Loucy (cell line): ENCODE data around the gene CD177.
"Not testable (repeated sequence)": the region's sequence is repeated elsewhere in the genome, so short reads cannot be mapped to it uniquely, and the experiment has no call there.

Experiments
- H2AFZ ChIP-seq: fragments of 200-600 bp; sonication (generic); 2 replicates; pipeline ENCODE4 v1.6.0; 2016; ENCODE audit warnings: antibody characterized with exemption, mild to moderate bottlenecking, low read length, moderate library complexity
- H3F3A ChIP-seq: fragments of 200-600 bp; 2 replicates; pipeline ENCODE4 v1.6.0; 2016; ENCODE audit warnings: antibody characterized with exemption, low read depth, mild to moderate bottlenecking
- H3K27me3 ChIP-seq: fragments of 200-600 bp; sonication (generic); 2 replicates; pipeline ENCODE4 v1.6.1; 2014; ENCODE audit warnings: low read length, mild to moderate bottlenecking; ENCODE audit not compliant: insufficient read depth, poor library complexity, severe bottlenecking
- H3K36me3 ChIP-seq: fragments of 200-600 bp; sonication (generic); 2 replicates; pipeline ENCODE4 v1.6.1; 2016; ENCODE audit warnings: low read length; ENCODE audit not compliant: insufficient read depth
- H3K4me1 ChIP-seq: fragments of 200-600 bp; sonication (generic); 2 replicates; pipeline ENCODE4 v1.5.1; 2014; ENCODE audit warnings: low read length, mild to moderate bottlenecking; ENCODE audit not compliant: insufficient read depth, poor library complexity, severe bottlenecking
- H3K4me2 ChIP-seq: fragments of 200-600 bp; sonication (generic); 2 replicates; pipeline ENCODE4 v1.6.0; 2014; ENCODE audit warnings: antibody characterized with exemption, low read length, low read depth, mild to moderate bottlenecking; ENCODE audit not compliant: poor library complexity, severe bottlenecking
- H3K4me3 ChIP-seq: fragments of 200-600 bp; sonication (generic); 2 replicates; pipeline ENCODE4 v1.5.1; 2014; ENCODE audit warnings: low read length, mild to moderate bottlenecking, mixed read lengths; ENCODE audit not compliant: poor library complexity, severe bottlenecking
- H3K79me2 ChIP-seq: fragments of 200-600 bp; sonication (generic); 2 replicates; pipeline ENCODE4 v1.6.1; 2014; ENCODE audit warnings: low read length; ENCODE audit not compliant: insufficient read depth
- H3K9ac ChIP-seq: fragments of 200-600 bp; sonication (generic); 2 replicates; pipeline ENCODE4 v1.6.0; 2014; ENCODE audit warnings: mild to moderate bottlenecking, low read depth, low read length, moderate library complexity; ENCODE audit not compliant: poor library complexity, severe bottlenecking
- H3K9me2 ChIP-seq: fragments of 200-600 bp; sonication (generic); replicated peaks from 2 replicates; pipeline ENCODE4 v1.6.1; 2016; ENCODE audit warnings: low read depth, low read length, mixed read lengths
- H3K9me3 ChIP-seq: fragments of 200-600 bp; sonication (generic); 2 replicates; pipeline ENCODE4 v1.6.1; 2014; ENCODE audit warnings: mild to moderate bottlenecking, antibody characterized with exemption, low read length, low read depth; ENCODE audit not compliant: insufficient read depth
- H4K20me1 ChIP-seq: fragments of 200-600 bp; sonication (generic); 2 replicates; pipeline ENCODE4 v1.6.0; 2014; ENCODE audit warnings: antibody characterized with exemption, low read length, mild to moderate bottlenecking; ENCODE audit not compliant: insufficient read depth, poor library complexity, severe bottlenecking
- CTCF ChIP-seq: fragments of 200-600 bp; sonication (generic); conservative IDR thresholded peaks from 2 replicates; pipeline ENCODE4 v1.5.1; 2014; ENCODE audit warnings: mild to moderate bottlenecking, antibody characterized with exemption, low read length
- EZH2phosphoT487 ChIP-seq: fragments of 200-600 bp; IDR thresholded peaks from 2 replicates; pipeline ENCODE4 v1.6.1; 2018; ENCODE audit warnings: antibody characterized with exemption, mild to moderate bottlenecking, moderate library complexity, borderline replicate concordance

CD177 gene

GRCh38 chr19:43371909-43372308, 18.4 kb downstream of the CD177 start:
- Histone ChIP-seq H2AFZ (no peak overlapping the region), H3K4me1 (no peaks in the 10 kb centered on the region), H3F3A (no peaks in the 10 kb centered on the region), H3K79me2 (no peaks in the 10 kb centered on the region), H3K36me3 (no peaks in the 10 kb centered on the region), H3K27me3 (no peaks in the 10 kb centered on the region), H3K9ac (no peak overlapping the region), H3K4me2 (no peak overlapping the region), H3K9me3 (no peaks in the 10 kb centered on the region), H3K9me2 (no peaks in the 10 kb centered on the region), H3K4me3 (no peak overlapping the region), H4K20me1 (no peaks in the 10 kb centered on the region)
- no peak for TF ChIP-seq CTCF
- TF ChIP-seq EZH2phosphoT487: no peak

GRCh38 chr19:43372462-43372861, 19.0 kb downstream of the CD177 start:
- no peaks in the 10 kb centered on the region for H4K20me1 ChIP-seq
- no peak overlapping the region for H3K4me3 ChIP-seq
- H3K9me3 ChIP-seq: no peaks in the 10 kb centered on the region
- H3K4me1 ChIP-seq: no peaks in the 10 kb centered on the region
- no peak overlapping the region for H3K9ac ChIP-seq
- H3F3A ChIP-seq: no peaks in the 10 kb centered on the region
- no peak overlapping the region for H3K4me2 ChIP-seq
- H3K27me3 ChIP-seq: no peaks in the 10 kb centered on the region
- no peak for TF ChIP-seq EZH2phosphoT487
- TF ChIP-seq CTCF: no peak
- no peak overlapping the region for H2AFZ ChIP-seq
- H3K36me3 ChIP-seq: no peaks in the 10 kb centered on the region
- no peaks in the 10 kb centered on the region for H3K79me2 ChIP-seq
- H3K9me2 ChIP-seq: no peaks in the 10 kb centered on the region

DNA sequence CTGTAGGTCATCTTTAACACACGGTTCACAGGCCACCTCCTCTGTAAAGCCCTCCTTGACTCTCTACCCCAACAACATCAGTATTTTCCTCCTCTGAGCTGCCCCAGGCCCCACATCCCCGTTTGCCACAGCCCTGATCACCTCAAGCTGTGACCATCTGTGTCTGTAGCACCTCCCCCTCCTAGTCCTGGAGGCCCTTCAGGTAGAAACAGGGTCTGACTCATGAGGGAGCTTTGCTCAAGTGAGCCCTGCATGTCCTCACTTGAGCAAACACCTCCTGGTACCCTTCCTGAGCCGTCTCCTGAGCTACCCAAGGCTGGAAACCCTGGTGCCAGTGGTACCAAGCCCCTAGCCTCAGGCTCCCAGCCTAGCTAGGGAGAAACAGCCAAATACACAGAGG, 24.1 kb downstream of the CD177 start:
- H3K27me3 ChIP-seq, H3F3A ChIP-seq: not testable (repeated sequence)

DNA sequence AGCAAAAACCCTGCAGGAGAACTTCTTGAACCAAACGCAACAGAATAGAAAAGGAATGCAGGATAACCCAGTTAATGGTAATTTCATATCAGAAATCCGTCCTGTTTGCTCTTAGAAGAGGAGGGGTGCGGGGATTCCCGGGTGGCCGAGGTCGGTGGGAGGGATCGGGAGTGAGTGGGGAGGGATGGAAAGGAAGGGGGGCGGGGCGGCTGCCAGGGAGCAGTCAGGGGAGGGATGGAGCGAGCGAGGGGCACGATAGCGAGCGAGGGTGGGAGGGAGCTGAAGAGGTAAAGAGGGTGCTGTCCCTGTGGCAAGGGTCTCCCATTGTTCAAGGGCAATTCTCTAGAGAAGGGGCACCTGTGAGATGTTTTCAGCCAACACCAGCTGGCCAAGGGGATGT, 26.5 kb downstream of the CD177 start:
- no peaks in the 10 kb centered on the region for H3K27me3 ChIP-seq
- no peak overlapping the region for H3K4me2 ChIP-seq
- H3K9ac ChIP-seq: no peak overlapping the region
- no peaks in the 10 kb centered on the region for H3K9me2 ChIP-seq
- no peak overlapping the region for H2AFZ ChIP-seq
- no peaks in the 10 kb centered on the region for H4K20me1 ChIP-seq
- H3K4me1 ChIP-seq: no peaks in the 10 kb centered on the region
- H3F3A ChIP-seq: no peaks in the 10 kb centered on the region
- H3K79me2 ChIP-seq: no peaks in the 10 kb centered on the region
- TF ChIP-seq EZH2phosphoT487 (no peak), CTCF (no peak)
- no peaks in the 10 kb centered on the region for H3K36me3 ChIP-seq
- no peak overlapping the region for H3K4me3 ChIP-seq
- H3K9me3 ChIP-seq: no peaks in the 10 kb centered on the region

More for the DNA sequence above, 24.1 kb downstream of the CD177 start:
- H2AFZ ChIP-seq, H3K9ac ChIP-seq, H3K9me3 ChIP-seq, H3K79me2 ChIP-seq, H3K9me2 ChIP-seq, H4K20me1 ChIP-seq, H3K4me3 ChIP-seq, H3K36me3 ChIP-seq, H3K4me2 ChIP-seq, H3K4me1 ChIP-seq: not testable (repeated sequence)
